Activated CD4-positive, CD25-positive, alpha-beta regulatory T cell treated with anti-CD3 and anti-CD28 coated beads, Interleukin-2, amount 50 U/mL, for 24 hours (primary cell): ENCODE results near the gene PCBD1.
"Not testable (repeated sequence)": the region's sequence is repeated elsewhere in the genome, so short reads cannot be mapped to it uniquely, and the experiment has no call there.

Experiments
- ATAC-seq, 2 donors: fragments of 150-1000 bp; cut with Tn5 transposase; one replicate each; pipeline ENCODE4 v1.10.0; 2021; ENCODE audit warnings: mild to moderate bottlenecking in 1 of 2, moderate library complexity in 1 of 2

Gene PCBD1

DNA sequence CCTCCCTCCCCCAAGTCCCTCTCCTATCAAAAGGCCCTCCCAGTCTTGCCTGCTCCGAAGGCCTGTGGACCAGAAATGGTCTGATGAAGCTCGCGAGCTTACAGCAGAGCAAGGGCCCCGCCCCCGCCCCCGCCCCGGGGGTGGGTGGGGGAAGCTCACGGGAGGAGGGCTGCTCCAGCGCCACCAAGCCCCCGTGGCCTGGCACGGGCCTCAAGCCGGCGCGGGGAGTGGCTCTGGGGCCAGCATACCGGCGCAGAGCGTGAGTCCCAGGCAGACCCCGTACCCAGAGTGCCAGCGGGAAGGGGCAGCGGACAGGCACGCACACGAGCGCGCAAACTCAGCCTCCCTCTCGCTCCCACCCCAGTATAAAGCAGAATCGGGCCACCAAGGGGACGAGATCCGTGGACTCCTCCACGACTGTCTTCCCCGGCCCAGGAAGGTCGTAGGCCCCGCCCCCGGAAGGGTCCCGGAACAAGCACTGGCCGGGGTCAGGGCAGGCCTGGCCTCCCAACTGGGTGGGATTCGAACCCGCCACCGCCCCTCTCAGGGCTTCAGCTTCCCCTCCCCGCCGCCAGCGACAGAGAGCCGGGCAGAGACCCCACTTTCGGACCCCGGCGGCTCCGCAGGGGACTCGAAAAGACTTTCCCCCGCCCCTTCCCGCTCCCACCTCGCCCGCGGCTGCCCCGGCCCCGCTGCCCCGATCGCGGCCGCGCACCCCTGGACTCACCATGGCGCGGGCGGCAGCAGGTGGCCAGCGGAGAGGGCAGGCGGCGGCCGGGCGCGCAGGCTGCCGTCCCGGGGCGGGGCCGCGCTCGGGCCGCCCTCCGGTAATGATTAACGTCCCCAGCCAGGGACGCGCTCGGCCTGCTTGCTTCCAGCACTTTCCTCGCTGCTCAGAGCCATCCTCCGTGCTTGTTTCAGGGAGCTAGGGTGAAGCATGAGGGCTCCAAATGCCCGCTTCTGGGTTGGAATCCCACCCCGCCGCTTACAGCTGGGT, at the start of gene PCBD1:
PCBD1 (minus strand) TSS at position 762 of the 997 bp plus-strand sequence; CDS start at position 730, 32 bp downstream.
- peak; percentile 80 to 85 for ATAC-seq

DNA sequence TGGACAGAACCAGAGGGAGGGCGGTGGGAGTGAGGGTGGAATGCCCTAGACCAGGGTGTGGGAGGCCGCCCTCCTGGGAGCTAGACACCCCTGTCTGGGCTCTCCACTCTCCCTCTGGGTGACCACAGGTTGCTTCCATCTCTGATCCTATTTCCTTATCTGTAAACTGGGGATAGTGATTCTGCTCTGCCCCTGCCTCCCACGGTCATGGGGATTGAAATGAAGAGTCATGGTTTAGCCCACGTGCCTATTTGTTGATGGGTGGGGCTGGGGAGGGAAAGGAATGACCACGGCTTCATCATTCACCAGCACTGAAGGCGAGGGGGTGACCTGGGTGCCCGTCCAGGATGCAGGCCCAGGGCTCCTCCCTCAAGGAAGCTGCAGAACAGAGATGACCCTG, 49.3 kb upstream of the PCBD1 start:
- ATAC-seq, result no peak

DNA sequence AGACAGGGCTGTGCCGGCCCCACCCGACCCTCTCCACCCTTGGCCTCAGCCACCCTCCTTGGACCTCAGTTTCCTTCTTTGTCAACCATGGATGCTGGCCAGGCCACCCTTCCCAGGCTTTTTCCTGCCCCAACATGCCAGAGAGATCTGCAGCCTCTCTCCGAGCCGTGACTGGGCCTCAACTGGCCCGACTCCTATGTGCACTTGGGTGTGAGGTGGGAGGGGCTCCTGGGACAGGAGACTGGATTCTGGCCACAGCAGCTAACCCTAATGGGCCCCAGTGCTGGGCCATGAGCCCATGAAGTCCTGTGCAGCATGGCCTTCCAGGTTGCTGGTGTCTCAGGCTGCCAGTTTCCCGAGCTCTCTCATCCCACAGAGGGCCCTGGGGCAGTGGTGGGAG, 47.7 kb upstream of the PCBD1 start:
- no peak for ATAC-seq

DNA sequence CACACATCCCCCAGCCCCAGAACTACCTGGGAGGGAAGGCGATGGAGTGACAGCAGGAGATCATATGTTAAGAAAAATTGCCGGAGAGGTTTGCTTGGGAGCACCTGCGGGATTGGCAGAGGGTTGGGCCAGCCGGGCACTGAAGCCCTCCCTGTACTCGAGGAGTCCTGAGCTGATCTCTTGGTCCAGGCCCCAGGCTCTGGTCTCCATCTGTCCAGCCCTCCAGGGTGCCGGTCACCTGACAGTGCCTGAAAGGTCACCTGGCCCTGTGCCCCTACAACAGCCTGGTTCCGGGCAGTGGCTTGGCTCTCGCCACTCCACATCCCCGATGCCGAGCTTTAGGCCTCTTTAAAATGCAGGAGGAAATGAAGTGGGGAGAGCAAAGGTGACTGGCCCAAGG, 47.3 kb upstream of the PCBD1 start:
- ATAC-seq, result no peak

DNA sequence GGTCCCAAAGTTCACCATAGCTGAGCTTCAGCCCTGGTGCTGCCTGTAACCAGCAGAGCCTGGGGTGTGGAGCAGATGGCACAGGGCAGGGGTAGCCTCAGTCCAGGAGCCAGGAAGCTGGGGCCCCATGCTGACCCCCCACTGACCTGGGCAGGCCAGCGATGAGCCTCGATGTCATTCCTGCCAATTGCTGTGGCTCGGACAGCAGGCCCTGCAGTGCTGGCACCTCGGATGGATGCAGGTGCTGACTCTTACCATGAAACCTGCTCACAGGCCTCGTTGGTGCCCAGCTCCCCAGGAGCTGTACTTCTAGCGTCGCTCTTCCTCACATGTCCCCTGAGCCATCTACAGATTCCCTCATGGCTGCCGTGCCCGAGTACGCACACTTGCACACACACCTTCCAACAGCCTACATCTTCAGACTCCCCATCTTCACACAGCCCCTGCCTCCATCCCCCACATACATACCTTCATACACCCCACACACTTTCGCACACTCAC, 46.8 kb upstream of the PCBD1 start:
- ATAC-seq, result no peak

DNA sequence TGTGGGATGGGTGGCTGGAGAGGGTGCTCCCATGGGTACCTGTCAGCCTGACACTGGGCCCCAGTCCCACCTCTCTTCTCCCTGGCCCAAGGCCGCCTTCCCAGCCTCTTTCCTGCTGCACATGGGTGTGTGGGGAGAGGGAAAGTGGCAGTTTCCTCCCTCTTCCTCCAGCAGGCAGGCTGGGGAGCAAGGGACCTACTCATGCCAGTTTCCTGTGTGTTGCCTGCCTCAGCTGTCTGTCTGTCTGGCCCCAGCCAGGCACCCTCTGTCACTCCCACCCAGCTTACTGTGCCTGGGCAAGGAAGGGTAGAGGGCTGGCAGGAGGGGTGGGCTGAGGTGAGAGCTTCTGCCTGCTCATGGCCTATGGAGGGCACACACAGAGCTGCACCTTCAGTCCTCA, 46.3 kb upstream of the PCBD1 start:
- ATAC-seq, result no peak

DNA sequence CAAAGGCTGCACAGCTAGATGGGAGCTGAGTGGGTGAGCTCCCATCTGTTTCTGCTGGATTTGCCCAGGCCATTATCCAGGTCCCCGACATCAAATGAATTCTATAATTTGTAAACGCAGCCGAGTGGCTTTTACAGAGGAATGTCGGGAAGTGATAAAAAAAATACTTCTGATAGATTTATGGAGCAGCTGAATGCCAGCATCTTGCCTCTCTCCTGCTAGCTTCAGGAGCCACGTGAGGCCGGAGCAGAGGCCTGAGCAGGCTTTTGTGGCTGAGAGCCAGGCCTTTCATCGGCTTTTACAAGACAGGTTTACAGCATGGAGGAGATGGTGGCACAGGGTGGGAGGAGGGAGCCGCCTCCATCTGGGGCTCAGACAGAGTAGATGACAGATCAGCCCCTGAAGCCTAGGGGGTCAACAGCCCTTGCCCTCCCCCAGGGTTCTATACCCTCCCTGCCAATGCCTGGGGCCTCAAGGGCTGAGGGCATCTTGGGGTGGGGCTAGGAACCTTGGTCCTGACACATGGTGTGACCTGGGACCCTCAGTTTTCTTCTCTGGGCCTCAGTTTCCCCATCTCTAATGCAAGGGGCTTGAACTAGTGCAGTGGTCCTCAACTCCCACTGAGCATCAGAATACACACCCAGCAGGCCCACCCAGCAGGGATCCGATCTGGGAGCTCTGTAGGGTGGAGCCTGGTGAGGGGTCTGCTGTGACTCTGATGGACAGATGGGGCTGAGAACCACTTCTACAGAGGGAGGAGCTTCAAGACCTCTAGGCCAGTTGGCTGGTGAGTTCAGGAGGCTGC, 44.2 kb upstream of the PCBD1 start:
- no peak for ATAC-seq

DNA sequence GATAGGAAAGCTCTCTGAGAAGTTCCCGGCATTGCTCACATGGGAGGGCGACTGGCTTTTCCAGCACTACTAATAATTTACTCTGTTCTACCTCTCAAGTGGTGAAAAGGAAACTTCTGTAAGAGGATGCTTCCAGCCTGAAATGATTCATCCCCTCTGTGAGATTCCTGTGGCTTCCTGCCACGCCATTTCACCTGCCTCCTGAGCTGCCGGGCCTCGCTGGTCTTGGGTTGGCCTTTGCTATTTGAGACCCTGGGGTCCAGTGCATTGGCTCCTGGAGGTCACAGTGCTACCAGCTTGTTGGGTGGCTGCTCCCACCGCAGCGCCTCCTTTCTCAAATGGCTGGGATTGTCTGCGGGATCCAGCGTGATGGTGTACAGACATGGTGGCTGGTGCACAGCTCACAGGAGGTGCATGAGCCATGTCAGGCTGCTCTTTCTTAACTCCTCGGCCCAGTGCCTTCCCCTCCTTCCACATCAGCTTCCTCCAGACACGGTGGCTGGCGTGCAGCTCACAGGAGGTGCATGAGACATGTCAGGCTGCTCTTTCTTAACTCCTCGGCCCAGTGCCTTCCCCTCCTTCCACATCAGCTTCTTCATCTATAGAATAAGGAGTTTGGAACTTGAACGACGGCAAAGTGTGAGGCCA, 42.9 kb upstream of the PCBD1 start:
- no peak for ATAC-seq

DNA sequence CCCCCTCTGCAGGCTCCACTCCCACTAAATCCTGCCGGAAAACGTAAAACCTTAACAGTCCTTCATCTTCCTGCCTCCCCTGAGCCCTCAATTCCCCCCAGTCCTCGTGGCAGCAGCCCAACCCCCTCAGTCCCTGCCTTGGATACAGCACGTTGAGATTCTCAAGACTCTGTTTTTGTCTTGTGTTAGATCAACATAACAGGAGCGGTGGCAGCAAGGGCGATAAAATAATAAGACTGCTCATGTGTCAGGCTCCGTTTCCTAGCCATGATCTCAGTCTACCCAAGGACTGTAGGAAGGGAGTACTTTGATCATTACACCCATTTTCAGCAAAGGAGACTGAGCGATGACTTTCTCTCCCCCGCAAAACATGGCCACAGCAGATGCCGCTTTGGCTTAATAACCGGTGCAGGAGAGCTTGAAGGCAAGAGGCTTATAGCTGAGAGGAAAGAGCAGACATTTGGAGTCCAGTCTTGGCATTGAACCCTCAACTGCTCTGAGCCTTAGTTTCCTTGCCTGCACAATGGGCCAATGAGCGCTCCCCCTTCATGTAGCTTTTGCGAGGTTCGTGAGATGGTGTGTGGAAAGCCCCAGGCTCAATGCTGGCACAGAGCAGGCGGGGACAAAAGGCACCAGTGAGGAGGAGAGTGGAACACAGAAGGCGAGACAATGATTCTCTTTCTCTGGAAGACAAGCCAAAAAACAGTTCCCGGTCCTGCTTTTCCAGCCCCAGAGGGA, 42.1 kb upstream of the PCBD1 start:
- no peak for ATAC-seq

DNA sequence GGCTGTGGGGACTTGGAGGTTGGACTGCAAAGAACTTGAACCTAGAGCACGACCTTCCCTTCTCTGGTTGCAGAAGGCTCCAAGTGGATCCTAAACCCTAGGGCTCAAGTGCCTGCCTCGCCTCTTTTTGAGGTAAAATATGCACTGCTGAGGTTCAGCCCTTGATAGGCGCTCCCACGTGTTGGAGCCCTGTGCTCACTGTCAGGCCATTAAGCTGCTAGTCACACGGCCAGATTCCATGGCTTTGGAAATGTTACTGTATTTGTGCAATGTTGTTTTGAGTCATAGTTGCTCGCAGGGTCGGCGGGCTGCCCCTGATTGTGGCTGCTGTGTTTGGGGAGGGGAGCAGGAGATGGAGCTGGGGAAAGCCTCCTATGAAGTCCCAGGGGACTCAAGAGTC, 39.8 kb upstream of the PCBD1 start:
- no peak for ATAC-seq

DNA sequence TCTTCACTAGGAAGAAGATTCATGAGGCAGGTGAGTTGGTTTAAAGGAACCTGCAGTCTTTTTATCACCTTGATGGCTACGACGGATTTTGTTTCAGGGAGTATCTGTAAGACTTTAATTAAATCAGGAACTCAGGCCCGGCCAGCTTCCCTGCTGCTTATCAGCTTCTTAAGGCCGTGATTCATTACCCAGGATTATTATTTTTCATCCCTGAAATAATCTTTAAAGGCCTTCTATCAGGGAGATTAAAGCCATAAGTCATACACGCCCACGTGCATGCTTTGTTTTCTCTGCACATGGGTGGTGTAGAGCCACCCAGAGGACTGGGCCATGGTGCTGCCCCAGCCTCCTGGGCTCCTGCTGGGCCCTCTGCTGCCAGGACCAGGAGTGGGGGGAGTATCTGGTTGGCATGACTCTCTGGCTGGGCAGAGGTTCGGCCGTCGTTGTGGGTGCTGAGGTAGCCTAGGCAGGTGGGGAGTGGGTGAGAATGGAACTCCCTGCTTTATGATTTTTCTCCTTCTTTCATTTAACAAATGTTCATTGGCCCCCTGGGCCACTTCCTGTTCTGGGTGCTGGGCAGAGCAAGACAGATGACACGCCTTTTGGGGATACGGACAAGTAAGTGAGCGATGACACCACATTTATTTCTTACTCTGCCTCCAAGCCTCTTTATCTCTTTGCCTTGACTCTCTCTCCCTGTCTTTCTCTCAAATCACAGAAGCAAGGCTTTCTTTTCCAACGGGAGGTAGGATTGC, 39.0 kb upstream of the PCBD1 start:
- ATAC-seq, result no peak

DNA sequence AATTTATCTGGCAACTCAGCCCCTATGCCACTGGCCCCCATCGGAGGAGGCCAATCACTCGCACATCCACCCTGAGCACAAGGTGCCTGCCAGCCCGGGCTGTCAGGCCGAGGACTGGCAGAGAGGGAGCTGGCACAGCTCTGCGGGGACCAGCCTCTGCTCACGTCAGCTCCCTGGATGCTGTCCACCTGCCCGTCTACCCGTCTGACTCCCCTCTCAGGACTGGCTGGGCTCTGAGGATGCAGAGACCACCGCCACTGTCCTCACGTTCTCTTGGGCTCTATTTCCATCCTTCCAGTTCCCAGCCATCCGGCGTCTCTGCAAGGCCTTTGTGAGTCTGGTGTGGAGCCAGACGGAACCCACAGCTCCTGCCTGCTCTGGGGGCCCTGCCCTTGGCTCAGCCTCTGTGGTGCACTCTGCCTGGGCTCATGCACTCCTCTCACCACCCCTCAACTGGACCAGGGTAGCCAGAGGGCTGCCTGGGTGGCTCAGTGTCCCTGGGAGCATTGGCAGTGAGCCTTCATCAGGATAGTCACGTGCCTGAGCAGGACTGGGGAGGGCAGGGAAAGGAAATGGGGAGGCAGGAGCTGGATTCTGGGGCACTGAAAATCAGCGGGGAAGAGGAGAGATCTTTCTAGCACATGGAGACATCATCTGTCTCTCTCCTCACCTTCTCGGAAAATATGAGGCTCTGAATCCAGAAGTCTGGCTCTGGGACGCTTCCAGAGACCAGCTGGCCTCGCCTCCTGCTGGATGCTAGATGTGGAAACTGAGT, 38.0 kb upstream of the PCBD1 start:
- no peak for ATAC-seq

DNA sequence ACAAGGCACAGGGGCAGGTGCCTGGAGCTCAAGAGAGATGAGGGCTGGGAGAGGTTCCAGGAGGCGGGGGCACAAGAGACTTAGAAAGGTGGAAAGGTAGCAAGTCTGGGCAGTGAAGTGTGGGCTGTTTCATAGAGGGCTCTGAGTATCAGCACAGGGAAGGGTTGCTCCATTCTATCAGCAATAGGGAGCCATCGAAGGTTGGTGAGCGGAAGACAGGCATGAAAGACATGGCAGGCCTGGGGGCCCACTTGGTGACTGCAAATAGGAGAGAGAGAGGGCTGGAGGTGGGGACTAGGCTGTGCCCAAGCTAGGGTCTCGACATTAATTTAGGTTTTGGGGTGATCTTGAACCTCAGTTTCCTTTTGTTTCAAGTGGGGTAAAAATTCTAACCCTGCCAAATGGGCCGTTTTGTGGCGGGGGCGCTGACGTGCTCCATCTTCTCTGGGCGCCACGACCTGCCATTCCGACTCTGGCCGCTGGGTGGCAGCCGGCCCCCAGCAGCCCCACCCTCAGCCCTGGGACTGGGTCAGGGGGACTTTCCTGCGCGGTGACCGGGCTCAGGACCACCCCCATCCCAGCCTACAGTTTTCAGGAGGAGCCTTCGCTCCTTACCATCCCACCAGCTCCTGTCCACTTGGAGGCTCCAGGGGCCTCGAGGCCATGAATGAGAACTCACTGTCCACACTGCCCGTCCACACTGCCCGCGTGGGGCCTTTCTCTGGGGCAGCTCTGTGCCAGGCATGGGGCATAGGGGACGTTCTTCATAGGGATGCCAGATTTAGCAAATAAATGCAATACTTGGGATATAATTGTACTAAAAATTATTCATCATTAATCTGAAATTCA, 37.2 kb upstream of the PCBD1 start:
- ATAC-seq, result peak; percentile 37 to 55

DNA sequence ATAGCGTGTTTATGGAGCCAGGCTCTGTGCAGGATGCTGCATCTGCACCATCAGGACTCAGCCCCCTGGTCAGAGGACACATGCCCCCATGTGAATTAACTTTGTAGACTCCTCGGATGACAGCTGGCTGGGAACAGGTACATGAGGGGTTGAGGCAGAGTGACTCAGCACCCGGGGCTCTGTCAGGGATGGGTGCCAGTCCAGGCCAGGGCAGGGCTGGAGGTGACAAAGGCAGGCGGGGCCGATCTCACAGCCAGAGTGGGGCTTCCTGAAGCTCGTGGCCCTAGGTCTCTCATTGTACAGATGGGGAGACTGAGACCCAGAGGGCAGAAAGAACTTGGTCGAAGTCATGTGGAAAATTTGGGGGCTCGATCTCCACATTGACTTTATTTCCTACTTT, 35.3 kb upstream of the PCBD1 start:
- ATAC-seq, result no peak

DNA sequence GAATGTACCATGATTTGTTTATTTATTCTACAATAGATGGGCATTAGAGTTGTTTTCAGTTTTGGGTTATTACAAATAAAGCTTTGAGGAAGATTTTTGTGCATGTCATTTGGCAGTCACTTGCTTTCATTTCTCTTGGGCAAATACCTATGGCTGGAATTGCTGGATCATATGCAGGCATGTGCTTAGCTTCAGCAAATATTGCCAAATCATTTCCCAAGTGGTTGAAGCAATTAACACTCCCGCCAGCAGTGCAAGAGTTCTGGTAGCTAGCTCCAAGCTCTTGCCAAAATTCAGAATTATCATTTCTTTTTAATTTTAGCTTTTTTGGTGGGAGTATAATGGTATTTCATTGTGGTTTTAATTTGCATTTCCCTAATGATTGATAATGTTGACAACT, 32.9 kb upstream of the PCBD1 start:
- no peak for ATAC-seq

DNA sequence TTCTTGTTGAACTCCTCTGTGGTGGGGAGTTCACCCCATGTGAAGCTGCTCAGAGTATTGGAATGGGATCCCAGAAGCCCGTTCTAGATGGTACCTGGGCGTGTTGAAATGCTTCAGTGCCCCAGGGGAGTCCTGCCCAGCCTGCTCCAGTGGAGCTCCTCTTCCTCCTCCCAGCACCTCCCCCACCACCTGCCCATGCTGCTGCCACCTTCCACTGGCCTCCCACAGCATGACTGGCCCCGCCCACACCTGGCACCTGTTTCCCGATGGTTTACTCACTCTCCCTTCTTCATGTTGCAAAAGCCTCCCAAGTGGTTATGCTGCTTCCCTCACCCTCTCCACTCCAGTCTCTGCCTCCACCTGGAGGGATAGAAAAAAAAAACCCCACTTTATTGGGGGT, 32.2 kb upstream of the PCBD1 start:
- ATAC-seq, result no peak

DNA sequence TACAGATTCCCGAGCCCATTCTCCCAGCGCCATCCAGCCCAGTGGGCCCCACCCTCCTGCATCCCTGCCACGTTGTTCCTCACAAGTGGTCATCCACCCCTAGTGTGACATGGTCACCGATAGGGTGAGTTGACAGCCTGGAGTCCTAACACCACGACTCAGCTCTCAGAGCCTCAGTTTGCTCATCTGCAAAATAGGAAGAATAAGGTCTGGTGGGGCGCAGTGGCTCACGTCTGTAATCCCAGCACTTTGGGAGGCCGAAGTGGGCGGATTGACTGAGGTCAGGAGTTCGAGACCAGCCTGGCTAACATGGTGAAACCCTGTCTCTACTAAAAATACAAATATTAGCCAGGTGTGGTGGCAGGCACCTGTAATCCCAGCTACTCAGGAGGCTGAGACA, 31.5 kb upstream of the PCBD1 start:
- ATAC-seq, result not testable (repeated sequence)

DNA sequence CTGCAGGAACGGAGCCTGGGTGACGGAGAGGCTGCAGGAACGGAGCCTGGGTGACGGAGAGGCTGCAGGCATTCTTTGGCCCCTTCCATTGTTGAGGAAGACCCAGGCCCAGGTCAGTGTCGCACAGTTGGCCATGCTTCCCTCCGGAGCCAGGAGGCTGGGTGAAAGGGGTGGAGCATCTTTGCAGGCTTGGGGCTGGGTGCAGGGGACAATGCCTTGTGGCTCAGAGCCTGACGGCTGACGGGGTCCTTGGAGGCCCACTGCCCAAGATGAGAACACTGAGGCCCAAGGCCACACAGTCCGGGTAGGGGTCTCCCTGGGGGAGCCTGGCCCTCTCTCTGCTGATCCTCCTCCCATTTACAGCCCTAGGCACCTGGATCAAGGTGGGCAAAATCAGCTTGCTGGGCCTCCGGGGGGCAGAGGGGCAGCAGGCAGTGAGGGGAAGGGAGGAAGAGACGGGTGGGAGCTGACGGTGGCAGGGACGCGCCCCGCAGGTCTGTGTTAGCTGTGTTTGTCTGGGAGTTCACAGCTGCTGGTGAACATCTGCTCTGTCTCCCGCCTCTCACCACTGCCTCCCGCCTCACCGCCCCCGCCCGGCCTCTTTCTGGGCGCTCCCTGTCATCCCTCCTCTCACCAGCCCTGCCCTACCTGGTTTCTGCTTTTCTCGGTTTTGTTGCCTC, 30.6 kb upstream of the PCBD1 start:
- ATAC-seq, result no peak

DNA sequence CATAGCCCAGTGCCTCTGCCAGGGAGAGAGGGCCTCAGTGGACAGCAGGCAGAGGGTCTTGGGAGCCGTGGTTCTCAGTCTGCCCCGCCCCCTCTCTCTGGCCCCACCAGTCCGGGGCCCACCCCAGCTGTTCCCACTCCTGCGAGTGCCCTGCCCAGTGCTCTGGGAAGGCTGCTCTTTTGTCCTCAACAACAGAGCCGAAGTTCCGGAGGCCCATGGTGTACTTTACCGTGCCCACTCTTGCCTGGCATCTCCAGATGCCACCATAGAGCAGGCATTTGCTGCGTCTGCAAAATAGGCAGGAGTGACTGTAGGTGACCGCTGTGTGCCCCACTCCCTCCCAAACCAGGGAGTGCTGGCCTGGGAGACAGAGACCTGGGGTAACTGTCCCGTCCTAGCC, 29.3 kb upstream of the PCBD1 start:
- ATAC-seq, result no peak
